ENCODE data around the gene TMEM92. TPM values are rescaled to one million over a fixed set of nuclear protein-coding genes. Genes with fewer than 3 reads are reported as not detected.
A peak's percentile ranks its signal among the peaks of the same experiment; 100 is the strongest.

TMEM92 gene
- total RNA-seq, 4 donors from 2014 or later: 0.16 TPM; not detected in 3

- Histone ChIP-seq H3K9me3 (no peaks in the 10 kb centered on the region), H3K27me3 (no peaks in the 10 kb centered on the region), H3K36me3 (no peaks in the 10 kb centered on the region), H3K4me1 (peaks cover 0 to 55% (median 26%) of the 10 kb centered on the region in 3 donors), H3K27ac (no peak overlapping the region), H3K4me3 (no peak overlapping the region)
- WGBS, 2 donors (ENCODE audit: low coverage in 1 of 2): no CpG with 5 or more reads among the region's 2 CpGs
- ATAC-seq: no peak
- TF ChIP-seq POLR2A (IDR thresholded peaks at IDR 0.05): no peak
- TF ChIP-seq CTCF (IDR thresholded peaks at IDR 0.05): no peak
- no peak for TF ChIP-seq EP300 (IDR thresholded peaks at IDR 0.05)
- TF ChIP-seq POLR2AphosphoS5 (IDR thresholded peaks at IDR 0.05): no peak
Measured at GRCh38 chr17:50265212-50265611, 9.1 kb upstream of the TMEM92 start.

DNA sequence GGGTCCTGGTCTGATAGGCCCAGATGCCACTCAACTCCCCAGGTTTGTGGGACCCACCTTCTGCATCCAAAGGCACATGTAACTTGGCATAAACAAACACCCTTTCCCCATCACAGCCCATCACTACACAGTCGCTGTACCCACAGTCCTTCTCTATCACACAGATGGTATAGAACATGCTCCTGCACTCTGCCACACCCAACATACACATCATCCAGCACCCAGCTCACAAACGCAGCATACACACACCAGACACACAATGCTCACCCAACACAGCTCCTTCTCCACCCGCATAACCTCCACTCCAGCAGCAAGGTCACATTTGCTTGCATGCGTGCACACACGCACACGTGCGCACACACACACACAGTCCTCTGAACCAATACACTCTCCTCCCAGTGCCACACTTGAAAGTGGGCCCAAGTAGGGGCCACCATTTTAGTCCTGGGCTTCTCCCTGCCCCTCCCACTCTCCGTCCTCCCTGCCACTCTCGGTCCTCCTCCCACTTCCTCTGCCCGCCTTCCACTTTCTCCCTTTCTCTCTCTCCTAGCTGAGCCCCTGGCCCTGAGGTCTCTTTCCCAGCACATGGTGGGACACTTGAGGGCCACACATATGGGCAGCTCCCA lies 8.5 kb upstream of the TMEM92 start:
- Histone ChIP-seq H3K4me1 (peaks cover 0 to 61% (median 28%) of the 10 kb centered on the region in 3 donors), H3K36me3 (no peaks in the 10 kb centered on the region), H3K27ac (no peak overlapping the region), H3K27me3 (no peaks in the 10 kb centered on the region), H3K4me3 (no peak overlapping the region), H3K9me3 (no peaks in the 10 kb centered on the region)
- 81 to 83% methylated on average over 4 to 9 of the region's 10 CpGs for WGBS, 2 donors (ENCODE audit: low coverage in 1 of 2)
- no peak for ATAC-seq
- TF ChIP-seq EP300 (IDR thresholded peaks at IDR 0.05) (no peak), CTCF (IDR thresholded peaks at IDR 0.05) (no peak), POLR2AphosphoS5 (IDR thresholded peaks at IDR 0.05) (no peak), POLR2A (IDR thresholded peaks at IDR 0.05) (no peak)

DNA sequence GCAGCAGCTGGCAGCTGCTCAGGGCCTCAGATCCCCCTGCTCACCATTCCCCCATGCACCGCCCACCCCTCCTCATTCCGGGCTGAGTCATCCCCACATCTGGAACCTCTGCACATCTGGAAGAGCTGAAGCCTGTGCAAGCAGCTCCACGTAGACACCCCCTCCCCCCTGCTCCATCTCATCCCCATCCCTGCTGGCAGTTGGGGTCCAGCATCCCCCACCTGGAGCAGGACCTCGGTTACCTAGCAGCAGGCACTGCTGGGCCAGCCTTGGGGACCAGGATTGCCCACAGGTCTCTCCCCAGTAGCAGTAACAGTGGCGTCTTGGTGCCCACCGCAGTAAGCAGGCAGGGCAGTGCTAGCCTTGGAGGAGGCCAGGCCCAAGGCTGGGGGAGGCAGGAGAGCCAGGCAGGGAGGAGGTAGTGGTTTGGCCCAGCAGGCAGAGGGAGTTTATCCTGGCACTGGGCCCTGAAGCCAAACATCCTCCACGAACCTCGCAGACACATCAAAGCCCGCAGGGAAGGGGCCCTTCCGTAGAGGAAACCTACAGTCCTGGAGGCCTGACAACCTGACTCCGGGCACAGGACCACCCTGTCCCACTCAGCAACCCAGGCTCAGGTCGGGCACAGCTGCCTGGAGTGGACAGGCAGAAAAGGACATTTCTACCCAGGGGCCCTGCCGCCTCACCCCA lies 7.7 kb upstream of the TMEM92 start:
- TF ChIP-seq POLR2A (IDR thresholded peaks at IDR 0.05) (no peak), POLR2AphosphoS5 (IDR thresholded peaks at IDR 0.05) (no peak), CTCF (IDR thresholded peaks at IDR 0.05) (peak in 1 of 4 experiments; percentile 34)
- H3K27ac ChIP-seq: peak overlapping the region in 3 of 4 donors; percentile 16 to 41 (median 17)
- WGBS, 2 donors (ENCODE audit: low coverage in 1 of 2): 40% methylated on average over 1 of the region's 13 CpGs; no CpG with 5 or more reads in 1 of the 2 donors
- H3K4me3 ChIP-seq: no peak overlapping the region
- ATAC-seq: peak; percentile 52
- H3K36me3 ChIP-seq: no peaks in the 10 kb centered on the region
- H3K27me3 ChIP-seq: no peaks in the 10 kb centered on the region
- H3K4me1 ChIP-seq: peaks cover 0 to 66% (median 28%) of the 10 kb centered on the region in 3 donors
- no peaks in the 10 kb centered on the region for H3K9me3 ChIP-seq

- H3K9me3 ChIP-seq: no peaks in the 10 kb centered on the region
- no peak for TF ChIP-seq POLR2A (IDR thresholded peaks at IDR 0.05)
- TF ChIP-seq CTCF (IDR thresholded peaks at IDR 0.05): no peak
- no peak for TF ChIP-seq POLR2AphosphoS5 (IDR thresholded peaks at IDR 0.05)
- TF ChIP-seq EP300 (IDR thresholded peaks at IDR 0.05): no peak
- peak overlapping the region in 3 of 4 donors; percentile 16 to 41 (median 17) for H3K27ac ChIP-seq
- H3K4me3 ChIP-seq: no peak overlapping the region
- no peaks in the 10 kb centered on the region for H3K27me3 ChIP-seq
- WGBS, 2 donors (ENCODE audit: low coverage in 1 of 2): 51% methylated on average over 3 to 6 of the region's 10 CpGs
- H3K36me3 ChIP-seq: no peaks in the 10 kb centered on the region
- H3K4me1 ChIP-seq: peaks cover 0 to 72% (median 29%) of the 10 kb centered on the region in 3 donors
- ATAC-seq: no peak
Measured at GRCh38 chr17:50267074-50267841, 7.0 kb upstream of the TMEM92 start.
